HG02623 (cell line): Measurements from ENCODE around the gene FOXP3.

Source experiments
- ATAC-seq: cut with Tn5 transposase; IDR thresholded peaks from one replicate; pipeline ENCODE4 v1.9.1; 2021; ENCODE audit warnings: moderate library complexity; ENCODE audit not compliant: unreplicated experiment

The FOXP3 gene

DNA sequence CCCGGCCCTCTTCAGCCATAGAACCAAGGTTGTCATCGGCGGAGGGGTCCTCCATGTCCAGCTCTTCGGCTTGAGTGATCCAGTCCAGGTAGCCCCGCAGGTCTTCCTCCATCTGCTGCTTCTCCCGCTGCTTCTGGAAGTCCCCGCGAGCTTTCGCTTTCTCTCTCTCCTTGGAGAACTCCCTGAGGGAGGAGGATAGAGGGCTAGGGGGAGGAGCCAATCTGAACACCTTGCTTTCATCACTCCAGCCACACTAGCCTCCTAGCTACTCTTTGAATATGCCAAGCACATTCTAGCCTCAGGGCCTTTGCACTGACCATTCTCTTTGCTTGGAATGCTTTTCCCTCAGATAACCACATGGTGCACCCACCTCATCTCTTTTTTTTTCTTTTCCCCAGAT is 37.6 kb downstream of the FOXP3 start:
- no peak for ATAC-seq

DNA sequence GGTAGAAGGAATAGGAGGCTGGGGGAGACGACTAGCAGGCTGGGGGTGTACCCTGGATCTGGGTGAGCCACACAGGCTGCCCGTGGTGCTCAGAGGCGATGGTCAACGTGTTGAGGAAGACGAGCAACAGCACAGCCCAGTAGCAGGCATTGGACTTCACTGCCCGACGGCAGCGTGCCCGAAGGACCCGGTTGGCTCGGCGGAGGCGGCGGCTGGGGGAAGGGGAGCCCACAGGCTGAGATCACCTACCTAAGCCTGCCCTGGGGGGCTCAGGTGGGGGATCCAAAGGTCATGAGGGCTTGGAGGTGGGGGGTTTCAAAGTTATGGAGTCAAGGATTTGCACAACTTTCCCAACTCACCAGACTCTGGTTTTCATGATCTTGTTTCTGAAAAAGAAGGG is 38.7 kb downstream of the FOXP3 start:
- ATAC-seq, result no peak

DNA sequence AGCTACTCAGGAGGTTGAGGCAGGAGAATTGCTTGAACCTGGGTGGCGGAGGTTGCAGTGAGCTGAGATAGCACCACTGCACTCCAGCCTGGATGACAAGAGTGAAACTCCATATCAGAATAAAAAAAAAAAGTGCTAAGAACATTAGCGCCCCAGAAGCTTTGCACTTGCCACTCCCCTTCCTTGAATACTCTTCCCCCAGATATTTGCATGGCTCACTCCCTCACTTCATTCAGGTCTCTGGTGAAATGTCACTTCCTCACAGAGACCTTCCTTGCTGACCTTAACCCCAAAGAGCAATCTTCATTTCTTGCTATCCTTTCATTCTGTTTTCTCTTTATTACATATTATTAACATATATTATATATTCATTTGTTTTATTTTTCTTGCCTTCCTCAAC is 42.6 kb downstream of the FOXP3 start:
- no peak for ATAC-seq

DNA sequence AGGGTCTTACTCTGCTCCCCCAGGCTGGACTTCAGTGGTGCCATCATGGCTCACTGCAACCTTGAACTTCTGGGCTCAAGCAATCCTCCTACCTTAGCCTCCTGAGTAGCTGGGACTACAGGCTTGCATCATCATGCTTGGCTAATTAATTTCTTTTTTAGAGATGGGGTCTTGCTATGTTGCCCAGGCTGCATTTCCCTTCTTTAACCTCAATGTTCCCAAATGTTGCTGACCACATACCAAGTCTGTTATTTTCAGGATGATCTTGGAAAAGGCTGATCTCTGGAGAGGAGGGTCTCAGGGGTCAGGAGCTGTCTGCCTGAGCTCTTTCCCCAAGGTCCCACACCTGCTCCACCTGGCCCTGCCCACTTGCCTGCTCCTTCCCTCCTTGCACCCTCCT is 44.4 kb downstream of the FOXP3 start:
- ATAC-seq, result no peak

DNA sequence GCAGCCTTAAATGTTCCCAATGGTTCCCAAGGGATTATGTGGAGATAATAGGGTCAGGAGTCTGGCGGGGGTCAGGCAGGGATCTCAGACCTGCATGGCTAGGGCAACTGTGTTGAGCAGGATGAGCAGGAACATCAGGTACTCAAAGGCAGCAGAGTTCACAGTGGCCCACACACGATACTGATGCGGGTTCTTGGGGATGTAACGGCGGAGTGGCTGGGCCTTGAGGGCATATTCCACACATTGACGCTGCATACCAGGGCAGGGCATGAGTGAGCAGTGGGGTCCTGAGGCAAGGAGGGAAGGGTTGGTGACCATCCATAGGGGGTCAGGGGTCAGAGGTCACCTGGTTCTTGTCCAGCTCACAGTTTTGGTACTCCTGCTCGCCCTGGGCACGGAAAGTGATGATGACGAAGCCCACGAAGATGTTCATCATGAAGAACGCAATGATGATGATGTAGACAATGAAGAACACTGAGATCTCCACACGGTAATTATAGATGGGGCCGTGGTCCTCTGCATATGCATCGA is 49.4 kb downstream of the FOXP3 start:
- ATAC-seq, result no peak

DNA sequence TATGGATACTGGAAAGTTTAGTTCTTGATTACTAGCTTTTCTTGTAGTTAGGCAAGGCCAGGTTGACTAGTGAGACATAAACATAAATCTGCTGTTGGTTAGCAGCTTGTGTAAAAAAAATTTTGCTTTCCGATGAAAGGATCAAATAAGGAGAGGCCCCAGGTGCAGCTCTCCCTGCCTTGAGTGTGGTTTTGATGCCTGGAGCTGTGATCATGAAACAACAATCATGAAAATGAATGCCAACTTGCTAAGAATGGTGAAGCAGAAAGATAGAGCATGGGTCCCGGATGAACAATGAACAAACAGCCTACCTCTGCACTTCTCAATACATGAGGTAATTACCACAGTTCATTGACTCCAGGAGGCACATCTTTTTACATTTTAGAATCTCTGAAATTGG is 50.1 kb downstream of the FOXP3 start:
- ATAC-seq, result no peak

DNA sequence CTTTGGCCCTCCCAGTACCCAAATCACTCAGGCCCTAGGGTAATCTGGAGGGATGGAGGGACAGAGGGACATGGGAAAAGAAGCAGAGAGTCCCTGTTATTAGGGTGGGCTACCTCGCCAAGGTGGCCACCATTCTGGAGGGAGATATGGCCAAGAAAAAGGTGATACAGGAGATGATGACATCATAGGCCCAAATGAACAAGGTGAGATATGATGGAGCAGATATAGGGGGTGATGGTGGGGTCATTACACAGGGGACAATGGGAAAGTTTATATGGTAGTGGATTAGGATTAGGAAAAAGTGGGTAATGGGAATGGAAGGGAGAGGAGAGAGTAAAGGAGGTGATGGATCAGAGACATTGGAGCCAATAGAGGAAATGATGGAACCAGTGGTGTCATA is 51.6 kb downstream of the FOXP3 start:
- no peak for ATAC-seq

DNA sequence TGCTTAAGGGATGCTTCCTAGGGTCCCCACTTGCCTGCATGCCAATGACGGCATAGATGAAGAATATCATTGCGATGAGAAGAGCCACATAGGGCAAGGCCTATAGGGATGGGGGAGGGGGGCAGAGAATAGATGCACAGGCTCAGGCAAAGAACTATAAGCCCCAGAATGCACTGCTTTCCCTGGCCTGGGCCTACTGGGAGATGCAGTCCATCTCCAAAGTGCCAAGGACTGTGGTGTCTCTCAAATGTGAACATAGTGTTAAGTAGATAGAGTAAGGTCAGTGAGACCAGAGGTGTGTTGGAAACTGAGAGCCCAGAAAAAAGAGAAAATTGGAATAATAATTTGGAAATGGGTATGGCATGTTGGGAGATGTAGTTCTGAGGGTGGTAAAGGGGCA is 52.3 kb downstream of the FOXP3 start:
- ATAC-seq, result no peak

DNA sequence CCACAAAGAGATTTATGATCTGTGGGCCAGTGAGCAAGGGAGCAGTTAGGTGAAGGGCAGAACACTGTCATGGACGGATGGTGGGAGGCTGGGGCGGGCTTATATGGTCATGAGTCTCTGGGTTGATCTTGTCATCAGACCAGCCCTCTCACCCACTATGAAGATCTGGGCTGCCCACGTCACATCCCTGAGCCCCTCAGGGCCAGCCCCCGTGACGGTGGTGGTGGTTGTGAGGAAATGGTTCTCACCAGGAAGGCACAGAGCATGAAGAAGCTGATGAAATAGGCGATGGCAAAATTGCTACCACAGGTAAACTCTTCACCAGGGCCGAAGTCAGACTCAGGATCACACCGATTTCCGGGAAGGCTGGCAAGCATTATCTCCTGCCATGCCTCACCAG is 53.4 kb downstream of the FOXP3 start:
- ATAC-seq, result no peak

DNA sequence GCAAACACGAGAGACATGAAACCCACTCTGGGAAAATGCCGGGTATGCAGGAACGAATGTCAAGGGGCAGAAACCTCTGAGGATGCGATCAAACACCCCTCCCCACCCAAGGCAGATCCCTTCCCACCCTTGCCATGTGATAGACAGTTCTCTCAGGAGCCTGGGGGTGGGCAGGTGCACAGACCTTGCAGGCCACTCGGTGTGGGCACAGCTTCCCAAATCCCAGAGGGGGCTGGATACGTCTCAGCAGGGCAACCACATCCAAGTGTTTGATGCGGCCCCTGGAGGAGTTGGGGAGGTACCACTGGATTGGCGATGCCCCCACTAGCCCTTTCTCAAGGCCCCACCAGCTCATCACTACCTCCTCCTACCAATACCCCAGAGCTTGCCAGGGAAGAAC is 54.1 kb downstream of the FOXP3 start:
- no peak for ATAC-seq

DNA sequence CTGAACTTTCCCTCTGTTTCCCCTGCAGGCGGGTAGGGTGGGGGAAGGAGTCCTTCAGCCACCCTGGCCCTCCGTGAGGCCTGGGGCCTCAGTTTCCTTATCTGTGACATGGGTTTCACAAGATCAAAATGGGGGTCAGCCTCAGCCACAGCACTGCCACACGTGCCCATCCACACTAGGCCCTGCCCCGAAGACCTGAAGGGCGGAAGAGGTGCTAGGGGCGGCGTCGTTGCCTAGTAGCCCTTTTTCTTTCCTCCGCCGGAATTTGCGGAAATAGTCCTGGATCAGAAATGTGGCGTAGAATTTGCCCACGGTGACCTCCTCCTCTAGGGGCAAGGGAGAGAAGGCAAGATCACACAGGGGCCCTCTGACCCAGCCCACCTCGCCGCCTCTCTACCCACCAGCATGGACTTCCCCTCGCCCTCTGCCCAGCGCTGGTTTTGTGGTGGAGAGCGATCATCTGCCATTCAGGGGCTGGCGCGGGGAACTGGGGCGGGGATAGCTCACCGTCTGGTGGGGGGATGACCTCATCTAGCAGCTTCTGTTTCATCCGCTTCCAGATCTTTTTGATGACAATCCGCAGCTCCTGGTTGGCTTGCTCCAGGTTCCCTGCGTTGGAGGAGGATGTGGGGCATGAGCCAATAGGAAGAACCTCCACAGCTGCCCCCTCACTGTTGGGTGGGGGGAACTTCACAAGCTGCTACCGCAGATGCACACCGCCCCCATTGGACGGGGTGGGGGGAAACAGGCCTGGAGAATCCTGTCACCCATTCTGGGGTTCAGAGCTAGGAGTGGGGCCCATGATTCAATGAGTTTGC is 54.9 kb downstream of the FOXP3 start:
- ATAC-seq, result no peak

DNA sequence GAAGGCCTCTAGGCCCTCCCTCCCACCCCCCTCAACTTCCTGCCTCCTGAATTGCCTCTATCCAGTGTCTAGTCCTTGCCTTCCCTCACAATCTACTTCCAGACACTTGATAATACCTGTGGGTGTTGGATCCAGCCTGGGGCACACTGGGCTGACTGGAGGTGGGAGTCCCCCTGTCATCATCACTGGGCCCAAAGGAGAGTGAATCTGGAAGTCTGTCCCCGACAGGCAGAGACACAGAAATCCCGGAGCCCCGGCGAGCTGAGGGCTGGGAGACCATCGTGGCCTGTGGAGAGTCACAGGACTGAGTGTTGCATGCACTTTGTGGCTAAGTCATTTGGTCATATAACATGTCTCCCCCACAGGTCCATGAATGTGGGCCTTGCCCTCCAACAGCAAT is 56.1 kb downstream of the FOXP3 start:
- no peak for ATAC-seq

DNA sequence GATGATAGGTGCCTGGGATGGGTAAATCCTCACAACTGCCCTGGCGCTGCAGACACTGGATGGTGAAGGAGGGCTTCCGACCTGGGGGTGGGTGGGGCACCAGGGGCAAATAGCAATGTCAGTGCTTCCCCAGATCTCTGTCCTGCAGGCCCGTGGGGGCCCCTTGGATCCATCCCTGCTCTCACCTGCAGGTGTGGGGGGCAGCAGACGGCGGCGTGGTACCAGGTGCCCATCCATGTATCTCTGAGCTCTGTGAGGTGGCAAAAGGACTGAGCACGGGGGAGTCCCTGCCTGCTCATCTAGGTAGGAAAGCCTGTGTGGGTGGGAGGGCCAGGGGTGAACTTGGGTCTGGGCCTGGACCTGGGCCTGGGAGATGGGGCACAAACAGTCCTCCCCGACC is 58.0 kb downstream of the FOXP3 start:
- no peak for ATAC-seq

DNA sequence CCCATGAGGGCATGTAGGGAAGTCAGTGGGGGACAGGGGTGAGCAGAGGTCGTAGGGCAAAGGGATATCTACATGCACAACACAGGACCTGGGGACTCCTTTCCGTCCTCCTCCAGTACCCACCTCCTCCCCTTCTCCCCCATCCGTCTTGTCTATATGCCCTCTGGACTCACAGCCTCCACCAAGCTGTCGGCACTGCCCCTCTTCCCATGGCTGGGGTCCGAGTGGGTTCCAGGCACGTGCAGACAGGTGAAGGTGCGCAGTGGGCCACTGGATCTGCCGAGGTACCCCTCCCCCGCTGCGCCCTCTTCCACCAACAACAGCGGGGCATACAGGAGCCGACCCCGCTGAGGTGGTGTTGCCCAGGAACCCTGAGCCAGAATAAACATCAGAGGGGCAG is 59.1 kb downstream of the FOXP3 start:
- ATAC-seq, result no peak

DNA sequence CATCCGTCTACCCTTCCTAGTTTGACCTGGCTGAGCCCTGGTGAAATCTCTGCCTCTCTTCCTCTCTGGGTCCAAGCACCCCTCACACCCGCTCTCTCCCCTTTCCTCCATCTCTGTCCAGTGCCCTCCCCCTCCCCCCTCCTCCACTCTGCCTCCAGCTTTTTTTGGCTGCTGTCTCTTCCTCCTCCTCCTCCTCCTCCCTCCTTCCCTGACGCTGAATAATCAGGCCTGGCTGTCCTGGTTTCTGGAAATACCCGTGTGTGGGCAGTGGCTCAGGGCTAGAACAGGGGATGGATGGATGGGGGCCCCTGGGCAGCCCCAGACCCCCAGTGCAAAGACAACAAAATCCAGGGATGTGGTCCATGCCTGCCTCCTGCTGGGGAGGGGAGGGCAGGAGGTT is 59.8 kb downstream of the FOXP3 start:
- no peak for ATAC-seq

DNA sequence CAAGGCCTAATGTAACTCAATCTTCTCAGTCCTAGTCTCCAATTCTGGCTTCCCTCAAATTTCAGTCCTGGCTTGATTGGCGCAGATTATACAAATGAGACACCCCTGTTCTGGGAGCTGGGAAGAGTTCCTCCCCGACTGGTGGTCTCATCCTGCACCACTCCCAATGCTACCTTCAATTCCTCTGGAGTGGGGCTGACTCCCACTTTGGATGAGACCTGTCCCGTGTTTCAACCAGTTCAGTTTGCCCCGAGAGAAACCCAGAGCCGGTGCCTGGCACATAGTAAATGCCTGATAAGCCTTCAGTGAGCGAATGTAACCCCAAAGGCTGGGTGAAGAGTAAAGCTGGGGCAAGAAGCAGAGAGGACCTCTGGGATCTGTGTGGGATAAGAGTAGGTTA is 60.5 kb downstream of the FOXP3 start:
- no peak for ATAC-seq

DNA sequence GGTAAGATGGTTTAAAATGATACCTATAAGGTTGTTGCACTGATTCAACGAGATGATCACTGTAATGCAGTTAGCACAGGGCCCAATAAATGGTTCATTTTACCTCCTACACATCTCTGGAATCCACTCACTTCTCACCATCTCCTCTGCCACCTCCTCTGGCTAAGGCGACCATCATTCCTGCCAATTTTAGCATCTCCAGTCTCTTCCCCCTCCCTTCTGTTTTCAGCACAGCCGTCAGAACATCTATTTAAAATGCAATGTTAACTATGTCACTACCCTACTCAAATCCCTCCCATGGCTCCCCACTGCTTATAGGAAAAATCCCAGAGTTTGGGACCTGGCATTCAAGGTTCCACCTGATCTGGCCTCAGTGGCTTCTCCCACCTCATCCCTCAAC is 61.0 kb downstream of the FOXP3 start:
- no peak for ATAC-seq

DNA sequence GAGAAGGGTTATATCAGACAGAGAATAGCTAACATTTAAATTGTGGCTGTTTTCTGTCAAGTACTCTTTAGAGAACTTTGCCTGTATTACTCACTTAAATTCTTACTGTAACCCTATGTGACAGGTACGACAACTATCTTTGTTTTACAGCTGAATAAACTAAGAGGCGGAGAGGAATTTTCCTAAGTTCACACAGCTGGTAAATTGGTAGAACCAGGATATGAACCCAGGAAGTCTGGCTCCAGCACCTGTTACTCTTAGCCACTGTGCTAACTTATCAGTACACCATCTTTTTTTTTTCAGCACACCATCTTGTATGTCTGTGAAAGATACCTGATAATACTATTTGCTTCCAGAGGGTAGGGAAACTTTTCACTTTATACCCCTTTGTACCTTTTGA is 62.5 kb downstream of the FOXP3 start:
- ATAC-seq, result no peak
